ENCODE results near the gene KIF5B. TPM values are rescaled to one million over a fixed set of nuclear protein-coding genes. Genes with fewer than 3 reads are reported as not detected.
"Not testable (repeated sequence)": the region's sequence is repeated elsewhere in the genome, so short reads cannot be mapped to it uniquely, and the experiment has no call there.

The KIF5B gene
- total RNA-seq, 1 donor from 2014 or later = 145 TPM

GRCh38 chr10:32007026-32007425 lies 49.2 kb downstream of the KIF5B start:
- no peak for DNase-seq

GRCh38 chr10:32005050-32005449 lies 51.2 kb downstream of the KIF5B start:
- no peak for DNase-seq

DNA sequence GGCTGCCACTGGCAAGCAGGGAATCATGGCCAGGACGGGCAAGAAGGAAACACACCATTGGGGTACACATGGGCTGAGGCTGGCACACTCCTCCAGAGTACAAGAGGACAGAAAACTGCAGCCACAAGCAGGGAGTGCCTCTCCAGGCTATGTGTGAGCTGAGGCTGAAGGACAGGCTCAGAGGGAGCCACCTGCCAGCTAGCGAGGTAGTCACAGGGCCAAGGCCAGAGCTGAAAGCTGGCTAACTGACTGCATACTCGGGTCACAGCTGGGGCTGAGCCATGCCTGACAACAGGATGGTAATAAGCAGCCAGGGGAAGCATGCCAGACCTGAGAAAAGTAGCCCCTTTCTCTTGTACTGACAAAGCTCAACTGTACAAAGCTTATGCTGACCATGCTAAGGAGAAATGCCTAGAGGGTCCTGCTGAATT lies 52.0 kb downstream of the KIF5B start:
- DNase-seq = peak; percentile 9

- DNase-seq = no peak
These were observed 53.7 kb downstream of the KIF5B start for GRCh38 chr10:32002531-32002930.

GRCh38 chr10:32000937-32001336 lies 55.3 kb downstream of the KIF5B start:
- no peak for DNase-seq

DNA sequence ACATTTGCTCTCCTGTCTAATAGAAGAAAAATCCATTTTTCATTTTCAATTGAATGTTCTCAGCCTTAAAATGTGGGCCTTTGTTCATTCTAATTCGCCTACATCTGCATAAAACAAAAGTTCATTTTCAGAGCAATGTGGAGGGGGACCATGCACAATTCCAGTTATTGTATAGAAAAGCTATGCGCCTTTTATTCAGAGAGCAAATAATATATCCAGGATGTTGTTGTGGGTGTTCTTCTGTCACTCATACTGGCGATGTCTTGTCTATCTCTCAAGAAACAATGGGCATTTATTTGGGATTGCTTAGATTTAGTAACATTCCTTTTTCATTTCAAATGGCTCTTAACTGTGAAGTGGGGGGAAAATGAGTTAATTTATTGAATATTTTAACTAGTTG lies 56.4 kb downstream of the KIF5B start:
- DNase-seq = no peak

GRCh38 chr10:31999070-31999660 lies 57.1 kb downstream of the KIF5B start:
- no peak for DNase-seq

DNA sequence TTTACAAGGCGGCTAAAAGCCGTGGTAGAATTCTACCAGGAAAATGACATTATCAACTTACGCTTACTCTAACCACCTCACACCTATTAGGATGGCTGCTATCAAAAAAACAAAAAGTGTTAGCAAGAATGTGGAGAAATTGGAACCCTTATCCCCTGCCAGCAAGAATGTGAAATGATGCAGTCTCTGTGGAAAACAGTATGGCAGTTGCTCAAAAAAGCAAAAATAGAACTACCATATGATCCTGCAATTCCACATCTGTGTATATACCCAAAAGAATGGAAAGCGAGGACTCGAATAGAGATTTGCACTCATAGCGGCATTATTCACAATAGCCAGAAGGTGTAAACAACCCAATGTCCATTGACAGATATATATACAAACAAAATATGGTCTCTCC lies 61.3 kb downstream of the KIF5B start:
- DNase-seq = no peak

DNA sequence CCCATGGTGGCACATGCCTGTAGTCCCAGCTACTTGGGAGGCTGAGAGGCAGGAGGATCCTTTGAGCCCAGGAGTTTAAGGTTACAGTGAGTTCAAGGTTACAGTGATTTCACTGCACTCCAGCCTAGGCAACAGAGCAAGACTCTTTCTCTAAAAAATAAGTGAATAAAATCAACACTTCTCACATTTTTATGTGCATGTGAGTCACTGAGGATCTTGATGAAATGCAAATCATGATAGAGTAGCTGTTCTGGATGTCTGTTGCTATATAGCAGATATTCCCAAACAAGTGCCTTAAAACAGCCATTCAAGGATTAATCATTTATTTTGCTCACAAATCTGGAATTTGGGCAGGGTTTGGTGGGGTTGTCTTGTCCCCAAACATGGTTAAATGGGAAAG lies 65.3 kb downstream of the KIF5B start:
- DNase-seq = no peak

GRCh38 chr10:31987786-31988185 lies 68.4 kb downstream of the KIF5B start:
- DNase-seq = not testable (repeated sequence)

DNA sequence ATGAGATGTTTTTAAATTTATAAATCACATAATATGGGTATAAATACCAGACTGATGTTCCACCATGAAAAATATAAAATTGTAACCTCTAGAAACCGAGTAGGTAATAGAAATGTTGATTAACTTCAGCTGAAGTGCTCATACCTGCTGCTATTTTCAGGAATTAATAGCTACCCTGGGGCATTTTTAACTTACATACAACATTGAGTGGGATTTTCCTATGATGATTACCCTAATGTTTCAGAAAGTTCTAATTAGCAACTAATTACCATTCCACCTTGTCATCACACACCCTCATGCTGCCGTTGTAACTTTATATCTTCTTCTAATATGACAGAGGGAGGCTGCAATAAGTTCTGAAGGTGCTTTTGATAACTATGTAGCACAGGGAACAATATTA lies 74.1 kb downstream of the KIF5B start:
- DNase-seq = no peak

DNA sequence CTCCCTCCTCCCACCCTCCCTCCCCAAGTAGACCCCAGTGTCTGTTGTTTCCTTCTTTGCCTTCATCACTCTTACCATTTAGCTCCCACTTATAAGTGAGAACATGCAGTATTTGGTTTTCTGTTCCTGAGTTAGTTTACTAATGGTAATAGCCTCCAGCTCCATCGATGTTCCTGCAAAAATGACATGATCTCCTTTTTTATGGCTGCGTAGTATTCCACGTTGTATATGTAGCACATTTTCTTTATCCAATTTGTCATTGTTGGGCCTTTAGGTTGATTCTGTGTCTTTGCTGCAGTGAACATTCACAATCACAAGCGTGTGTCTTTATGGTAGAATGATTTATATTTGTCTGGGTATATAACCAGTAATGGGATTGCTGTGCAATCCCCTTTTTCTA lies 75.8 kb downstream of the KIF5B start:
- no peak for DNase-seq

GRCh38 chr10:31979071-31979470 lies 77.2 kb downstream of the KIF5B start:
- not testable (repeated sequence) for DNase-seq

GRCh38 chr10:31978156-31978483 lies 78.1 kb downstream of the KIF5B start:
- DNase-seq = no peak

DNA sequence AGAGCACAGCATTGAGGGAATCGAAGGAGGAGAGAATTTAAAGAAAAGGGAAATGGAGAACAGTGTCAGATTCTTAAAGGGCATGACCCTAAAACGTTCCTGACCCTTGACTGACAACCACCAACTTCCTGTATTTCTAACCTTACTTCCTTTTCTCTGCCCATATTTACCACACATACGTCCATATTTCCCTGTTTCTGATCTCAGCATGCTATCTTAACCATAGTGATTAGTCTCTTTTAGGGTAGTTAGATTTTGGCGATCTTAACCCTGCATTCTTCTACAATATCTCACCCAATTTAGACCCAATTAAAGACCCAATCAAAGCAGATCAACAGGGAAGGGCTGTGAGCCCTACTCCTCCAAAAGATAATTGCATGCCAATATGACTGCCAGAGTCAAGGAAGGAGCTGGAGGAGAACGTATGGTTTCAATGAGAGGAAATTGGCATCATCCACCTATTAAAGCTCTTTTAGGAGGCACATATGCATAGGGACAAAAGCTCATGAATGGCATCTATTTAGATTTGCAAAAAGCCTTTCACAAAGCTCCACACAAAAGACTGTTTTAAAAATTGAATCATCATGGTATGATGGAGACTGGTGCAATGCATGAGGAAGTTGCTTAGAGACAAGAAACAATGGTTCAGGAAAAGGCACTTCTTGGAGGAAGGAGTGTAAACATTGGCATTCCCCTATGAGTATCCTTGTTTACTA lies 78.6 kb downstream of the KIF5B start:
- no peak for DNase-seq

DNA sequence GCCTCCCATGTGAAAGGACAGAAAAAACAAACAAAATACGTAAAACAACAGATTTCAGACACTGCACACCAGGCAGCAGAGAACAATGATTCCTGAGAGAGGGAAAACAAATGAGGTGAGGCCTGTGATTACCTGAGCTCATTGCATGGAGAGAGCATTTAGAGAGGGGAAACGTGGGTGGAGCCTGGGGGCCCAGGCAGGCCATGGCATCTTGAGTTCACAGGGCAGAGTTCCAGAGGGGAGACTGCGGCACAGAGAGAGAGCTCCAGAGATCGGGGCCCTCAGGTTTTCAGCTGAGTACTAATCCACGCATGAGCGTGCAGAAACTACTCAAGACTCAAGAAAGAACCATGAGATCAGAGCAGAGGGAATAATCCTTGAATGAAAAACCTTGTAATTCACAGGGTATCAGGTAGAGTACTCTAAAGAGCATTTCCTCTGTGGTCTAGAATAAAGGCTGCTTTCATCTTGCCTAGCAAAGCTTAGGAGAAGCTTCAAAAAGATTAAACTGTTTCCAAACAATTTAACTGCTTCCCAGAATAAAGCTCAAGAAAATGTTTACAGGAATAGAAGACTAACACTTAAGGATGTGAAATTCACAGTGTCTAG lies 81.0 kb downstream of the KIF5B start:
- DNase-seq = no peak

DNA sequence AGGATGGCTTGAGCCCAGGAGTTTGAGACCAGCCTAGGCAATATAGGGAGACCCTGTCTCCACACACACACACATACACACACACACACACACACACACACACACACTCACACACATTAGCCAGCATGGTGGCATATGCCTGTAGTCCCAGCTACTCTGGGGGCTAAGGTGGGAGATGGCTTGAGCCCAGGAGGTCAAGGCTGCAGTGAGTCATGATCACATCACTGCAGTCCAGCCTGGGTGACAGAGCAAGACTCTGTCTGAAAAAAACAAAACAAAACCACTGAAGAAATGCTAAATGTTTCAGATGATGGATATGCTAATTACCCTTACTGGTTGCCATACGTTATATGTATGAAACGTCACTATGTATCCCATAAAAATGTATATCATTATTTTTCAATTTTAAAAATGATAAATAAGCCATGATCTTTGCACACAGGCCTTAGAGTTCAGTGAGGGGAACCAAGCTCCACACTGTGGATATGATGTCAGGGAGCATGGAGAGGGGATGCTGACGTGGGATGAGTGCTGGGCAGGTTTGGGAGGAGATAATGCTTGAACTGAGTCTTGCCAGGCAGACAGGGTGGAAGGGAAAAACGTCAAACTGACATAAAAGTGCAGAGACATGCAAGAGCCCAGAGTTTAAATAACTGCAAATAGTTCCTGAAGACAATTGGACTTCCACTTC lies 81.6 kb downstream of the KIF5B start:
- DNase-seq = no peak

GRCh38 chr10:31972519-31973041 lies 83.6 kb downstream of the KIF5B start:
- DNase-seq = no peak

DNA sequence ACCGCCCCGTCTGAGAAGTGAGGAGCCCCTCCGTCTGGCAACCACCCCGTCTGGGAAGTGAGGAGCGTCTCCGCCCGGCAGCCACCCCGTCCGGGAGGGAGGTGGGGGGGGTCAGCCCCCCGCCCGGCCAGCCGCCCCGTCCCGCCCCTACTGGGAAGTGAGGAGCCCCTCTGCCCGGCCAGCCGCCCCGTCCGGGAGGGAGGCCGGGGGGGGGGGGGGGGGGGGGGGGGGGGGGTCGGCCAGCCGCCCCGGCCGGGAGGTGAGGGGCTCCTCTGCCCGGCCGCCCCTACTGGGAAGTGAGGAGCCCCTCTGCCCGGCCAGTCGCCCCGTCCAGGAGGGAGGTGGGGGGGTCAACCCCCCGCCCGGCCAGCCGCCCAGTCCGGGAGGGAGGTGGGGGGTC lies 86.4 kb downstream of the KIF5B start:
- DNase-seq = not testable (repeated sequence)

DNA sequence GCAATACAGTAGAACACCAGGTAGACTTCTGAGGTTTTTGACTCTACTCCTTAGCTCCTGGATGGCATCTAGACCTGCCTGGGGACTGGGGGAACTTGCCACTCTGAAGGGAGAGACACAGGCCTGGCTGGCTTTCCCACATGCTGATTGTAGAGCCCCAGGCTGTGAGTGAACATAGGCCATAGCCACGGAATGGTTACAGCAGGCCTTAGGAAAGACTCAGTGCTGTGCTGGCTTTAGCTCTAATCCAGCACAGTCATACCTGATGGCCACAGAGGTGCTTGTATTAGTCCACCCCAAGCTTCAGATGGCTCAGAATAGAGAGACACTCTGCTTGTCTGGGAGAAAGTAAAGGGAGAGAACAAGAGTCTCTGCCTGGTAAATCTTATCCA lies 92.6 kb downstream of the KIF5B start:
- DNase-seq = no peak

DNA sequence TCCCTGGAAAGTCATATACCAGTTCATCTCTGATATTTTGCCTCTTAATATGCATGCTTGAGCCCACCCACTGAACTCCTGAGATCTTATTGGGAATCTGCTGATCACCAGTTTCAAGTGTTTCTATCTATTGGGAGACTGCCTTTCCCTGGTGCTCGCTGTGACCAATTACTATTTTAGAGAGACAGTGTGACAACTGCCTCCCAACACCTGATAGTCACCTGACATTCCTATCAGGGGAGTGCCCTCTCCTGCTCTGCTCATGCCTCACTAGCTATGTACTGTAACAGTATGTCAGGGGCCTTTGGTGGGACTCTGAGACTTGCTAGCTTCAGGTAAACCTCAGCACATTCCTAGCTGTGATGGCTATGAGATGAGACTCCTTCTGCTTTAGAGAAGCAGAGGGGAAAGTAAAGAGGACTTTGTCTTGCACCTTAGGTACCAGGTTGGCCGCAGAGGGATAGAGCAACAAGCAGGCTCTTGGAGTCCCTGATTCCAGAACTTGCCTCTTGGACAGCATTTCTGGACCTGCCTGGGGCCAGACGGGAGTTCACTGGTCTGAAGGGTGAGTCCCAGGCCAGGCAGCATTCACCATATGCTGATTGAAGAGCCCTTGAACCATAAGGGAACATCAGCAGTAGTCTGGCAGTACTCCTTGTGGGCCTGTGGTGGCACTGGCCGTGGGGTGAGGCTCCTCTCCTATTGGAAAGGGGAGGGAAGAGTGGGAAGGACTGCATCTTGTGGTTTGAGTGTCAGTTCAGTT lies 93.2 kb downstream of the KIF5B start:
- DNase-seq = no peak
